ENCODE measurements around the gene CHSY1. TPM values are rescaled to one million over a fixed set of nuclear protein-coding genes. Genes with fewer than 3 reads are reported as not detected.

The CHSY1 gene
- total and polyA plus RNA-seq, 2 donors (not counting 1 experiment from before 2014, with no cell fraction given): 4.7 to 20.3 TPM

GRCh38 chr15:101277038-101277822 lies 25.4 kb upstream of the CHSY1 start, which contains the start of gene SELENOS:
Gene SELENOS, minus strand, starts transcription at chr15:101277485. Its CDS starts 68 bp downstream, at chr15:101277417.
- no peaks in the 10 kb centered on the region for H3K9me3 Mint-ChIP-seq (ENCODE audit: insufficient read depth)
- WGBS (ENCODE audit: insufficient coverage): under 1% methylated on average over 87 of the region's 91 CpGs
- Histone ChIP-seq H3K4me3 (ENCODE audit: control extremely low read depth in 1 of 5, extremely low read depth in 1 of 5, insufficient read depth in 1 of 5, low read depth in 2 of 5, low read length in 4 of 5) (peak within 1 kb of the TSS; percentile 68 to 96 (median 84)), H2AFZ (ENCODE audit: insufficient read depth, low read depth, low read length, poor library complexity, severe bottlenecking) (peak within 1 kb of the TSS; percentile 89), H3K9ac (ENCODE audit: low read length) (peak within 1 kb of the TSS; percentile 81), H4K20me1 (ENCODE audit: control insufficient read depth, insufficient read depth, low read length, poor library complexity, severe bottlenecking) (no peaks in the 10 kb centered on the region), H3K27me3 (replicated peaks in 1 of 4; ENCODE audit: control extremely low read depth in 1 of 4, control insufficient read depth in 3 of 4, insufficient read depth in 4 of 4, low read length in 3 of 4) (no peaks in the 10 kb centered on the region), H3K79me2 (ENCODE audit: control insufficient read depth, insufficient read depth, low read length) (peaks cover 19% of the 10 kb centered on the region), H3K36me3 (replicated peaks in 1 of 2; ENCODE audit: control extremely low read depth in 1 of 2, control insufficient read depth in 1 of 2, extremely low read depth in 1 of 2, insufficient read depth in 2 of 2, low read length in 1 of 2) (peaks cover 7 to 48% of the 10 kb centered on the region in 2 experiments), H3K4me2 (replicated peaks; ENCODE audit: low read depth, low read length, poor library complexity, severe bottlenecking) (peak within 1 kb of the TSS; percentile 76), H3K4me1 (ENCODE audit: control insufficient read depth in 2 of 2, insufficient read depth in 2 of 2, low read length in 2 of 2) (peaks cover 10 to 20% of the 10 kb centered on the region in 2 donors), H3K9me3 (ENCODE audit: control extremely low read depth in 1 of 3, control insufficient read depth in 2 of 3, insufficient read depth in 1 of 3, low read length in 2 of 3) (no peaks in the 10 kb centered on the region), H3K27ac (ENCODE audit: low read length in 2 of 2) (peak within 1 kb of the TSS; percentile 39 to 85)
- POLR2A ChIA-PET: no interaction called here
- peak within 1 kb of the TSS; percentile 96 for H3K4me3 Mint-ChIP-seq
- TF ChIP-seq EZH2 (IDR thresholded peaks at IDR 0.05; ENCODE audit: borderline replicate concordance, insufficient read depth, low read depth, low read length, poor library complexity, severe bottlenecking): no peak
- TF ChIP-seq CTCF (IDR thresholded peaks at IDR 0.05): no peak
- peak within 1 kb of the TSS; percentile 84 for H3K27ac Mint-ChIP-seq
- DNase-seq: peak; percentile 91
- ATAC-seq (ENCODE audit: low read depth): peak; percentile 97
- H3K4me1 Mint-ChIP-seq: peaks cover 12% of the 10 kb centered on the region
- CTCF ChIA-PET: interaction anchor here (1.2 to 4.3 kb wide), 5 partner anchors 9 to 269 kb away, joined by 4 to 19 read pairs (median 7); partner anchors contain the start of gene SNRPA1
- intact Hi-C loops (cut with micrococcal nuclease): loop anchor here (1.0 kb wide), 3 partner anchors 17 to 189 kb away; partner anchors contain the start of gene CHSY1
- no peaks in the 10 kb centered on the region for H3K27me3 Mint-ChIP-seq
